ENCODE results near the gene GAREM1. TPM values are rescaled to one million over a fixed set of nuclear protein-coding genes. Genes with fewer than 3 reads are reported as not detected.
A peak's percentile ranks its signal among the peaks of the same experiment; 100 is the strongest.

The GAREM1 gene
- total RNA-seq, 1 experiment from 2014 or later, result 7.0 TPM

DNA sequence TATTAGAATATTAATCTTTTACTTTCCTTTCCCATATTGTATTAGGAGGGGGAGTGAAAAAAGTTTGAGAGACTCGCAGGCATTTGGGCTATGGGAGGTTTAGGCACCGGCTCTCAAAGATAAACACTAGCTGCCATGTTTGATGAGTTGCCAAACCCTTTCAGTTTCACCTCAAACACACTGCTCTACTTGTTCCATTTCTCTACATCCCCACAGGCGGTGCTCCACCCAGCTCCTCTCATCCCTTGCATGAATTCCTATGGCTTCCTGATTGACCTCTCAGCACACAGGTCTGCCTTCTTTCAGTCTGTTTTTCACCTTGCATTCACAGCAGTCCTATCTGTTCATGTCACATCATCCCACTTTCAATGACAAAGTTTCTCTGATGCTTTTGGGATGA, 215.1 kb downstream of the GAREM1 start (continued):
- TF ChIP-seq NFE2L1 (CRISPR knock-in tag; IDR thresholded peaks at IDR 0.05) (no peak), SMAD4 (CRISPR knock-in tag; IDR thresholded peaks at IDR 0.05) (no peak), PRRX2 (CRISPR knock-in tag; IDR thresholded peaks at IDR 0.05) (no peak)
- TF ChIP-seq, protein P1, sequence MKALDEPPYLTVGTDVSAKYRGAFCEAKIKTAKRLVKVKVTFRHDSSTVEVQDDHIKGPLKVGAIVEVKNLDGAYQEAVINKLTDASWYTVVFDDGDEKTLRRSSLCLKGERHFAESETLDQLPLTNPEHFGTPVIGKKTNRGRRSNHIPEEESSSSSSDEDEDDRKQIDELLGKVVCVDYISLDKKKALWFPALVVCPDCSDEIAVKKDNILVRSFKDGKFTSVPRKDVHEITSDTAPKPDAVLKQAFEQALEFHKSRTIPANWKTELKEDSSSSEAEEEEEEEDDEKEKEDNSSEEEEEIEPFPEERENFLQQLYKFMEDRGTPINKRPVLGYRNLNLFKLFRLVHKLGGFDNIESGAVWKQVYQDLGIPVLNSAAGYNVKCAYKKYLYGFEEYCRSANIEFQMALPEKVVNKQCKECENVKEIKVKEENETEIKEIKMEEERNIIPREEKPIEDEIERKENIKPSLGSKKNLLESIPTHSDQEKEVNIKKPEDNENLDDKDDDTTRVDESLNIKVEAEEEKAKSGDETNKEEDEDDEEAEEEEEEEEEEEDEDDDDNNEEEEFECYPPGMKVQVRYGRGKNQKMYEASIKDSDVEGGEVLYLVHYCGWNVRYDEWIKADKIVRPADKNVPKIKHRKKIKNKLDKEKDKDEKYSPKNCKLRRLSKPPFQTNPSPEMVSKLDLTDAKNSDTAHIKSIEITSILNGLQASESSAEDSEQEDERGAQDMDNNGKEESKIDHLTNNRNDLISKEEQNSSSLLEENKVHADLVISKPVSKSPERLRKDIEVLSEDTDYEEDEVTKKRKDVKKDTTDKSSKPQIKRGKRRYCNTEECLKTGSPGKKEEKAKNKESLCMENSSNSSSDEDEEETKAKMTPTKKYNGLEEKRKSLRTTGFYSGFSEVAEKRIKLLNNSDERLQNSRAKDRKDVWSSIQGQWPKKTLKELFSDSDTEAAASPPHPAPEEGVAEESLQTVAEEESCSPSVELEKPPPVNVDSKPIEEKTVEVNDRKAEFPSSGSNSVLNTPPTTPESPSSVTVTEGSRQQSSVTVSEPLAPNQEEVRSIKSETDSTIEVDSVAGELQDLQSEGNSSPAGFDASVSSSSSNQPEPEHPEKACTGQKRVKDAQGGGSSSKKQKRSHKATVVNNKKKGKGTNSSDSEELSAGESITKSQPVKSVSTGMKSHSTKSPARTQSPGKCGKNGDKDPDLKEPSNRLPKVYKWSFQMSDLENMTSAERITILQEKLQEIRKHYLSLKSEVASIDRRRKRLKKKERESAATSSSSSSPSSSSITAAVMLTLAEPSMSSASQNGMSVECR (CRISPR knock-in tag; IDR thresholded peaks at IDR 0.05; ENCODE audit: borderline replicate concordance), result no peak
- TF ChIP-seq, protein P2, sequence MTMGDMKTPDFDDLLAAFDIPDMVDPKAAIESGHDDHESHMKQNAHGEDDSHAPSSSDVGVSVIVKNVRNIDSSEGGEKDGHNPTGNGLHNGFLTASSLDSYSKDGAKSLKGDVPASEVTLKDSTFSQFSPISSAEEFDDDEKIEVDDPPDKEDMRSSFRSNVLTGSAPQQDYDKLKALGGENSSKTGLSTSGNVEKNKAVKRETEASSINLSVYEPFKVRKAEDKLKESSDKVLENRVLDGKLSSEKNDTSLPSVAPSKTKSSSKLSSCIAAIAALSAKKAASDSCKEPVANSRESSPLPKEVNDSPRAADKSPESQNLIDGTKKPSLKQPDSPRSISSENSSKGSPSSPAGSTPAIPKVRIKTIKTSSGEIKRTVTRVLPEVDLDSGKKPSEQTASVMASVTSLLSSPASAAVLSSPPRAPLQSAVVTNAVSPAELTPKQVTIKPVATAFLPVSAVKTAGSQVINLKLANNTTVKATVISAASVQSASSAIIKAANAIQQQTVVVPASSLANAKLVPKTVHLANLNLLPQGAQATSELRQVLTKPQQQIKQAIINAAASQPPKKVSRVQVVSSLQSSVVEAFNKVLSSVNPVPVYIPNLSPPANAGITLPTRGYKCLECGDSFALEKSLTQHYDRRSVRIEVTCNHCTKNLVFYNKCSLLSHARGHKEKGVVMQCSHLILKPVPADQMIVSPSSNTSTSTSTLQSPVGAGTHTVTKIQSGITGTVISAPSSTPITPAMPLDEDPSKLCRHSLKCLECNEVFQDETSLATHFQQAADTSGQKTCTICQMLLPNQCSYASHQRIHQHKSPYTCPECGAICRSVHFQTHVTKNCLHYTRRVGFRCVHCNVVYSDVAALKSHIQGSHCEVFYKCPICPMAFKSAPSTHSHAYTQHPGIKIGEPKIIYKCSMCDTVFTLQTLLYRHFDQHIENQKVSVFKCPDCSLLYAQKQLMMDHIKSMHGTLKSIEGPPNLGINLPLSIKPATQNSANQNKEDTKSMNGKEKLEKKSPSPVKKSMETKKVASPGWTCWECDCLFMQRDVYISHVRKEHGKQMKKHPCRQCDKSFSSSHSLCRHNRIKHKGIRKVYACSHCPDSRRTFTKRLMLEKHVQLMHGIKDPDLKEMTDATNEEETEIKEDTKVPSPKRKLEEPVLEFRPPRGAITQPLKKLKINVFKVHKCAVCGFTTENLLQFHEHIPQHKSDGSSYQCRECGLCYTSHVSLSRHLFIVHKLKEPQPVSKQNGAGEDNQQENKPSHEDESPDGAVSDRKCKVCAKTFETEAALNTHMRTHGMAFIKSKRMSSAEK (CRISPR knock-in tag; IDR thresholded peaks at IDR 0.05; ENCODE audit: borderline replicate concordance), result no peak

DNA sequence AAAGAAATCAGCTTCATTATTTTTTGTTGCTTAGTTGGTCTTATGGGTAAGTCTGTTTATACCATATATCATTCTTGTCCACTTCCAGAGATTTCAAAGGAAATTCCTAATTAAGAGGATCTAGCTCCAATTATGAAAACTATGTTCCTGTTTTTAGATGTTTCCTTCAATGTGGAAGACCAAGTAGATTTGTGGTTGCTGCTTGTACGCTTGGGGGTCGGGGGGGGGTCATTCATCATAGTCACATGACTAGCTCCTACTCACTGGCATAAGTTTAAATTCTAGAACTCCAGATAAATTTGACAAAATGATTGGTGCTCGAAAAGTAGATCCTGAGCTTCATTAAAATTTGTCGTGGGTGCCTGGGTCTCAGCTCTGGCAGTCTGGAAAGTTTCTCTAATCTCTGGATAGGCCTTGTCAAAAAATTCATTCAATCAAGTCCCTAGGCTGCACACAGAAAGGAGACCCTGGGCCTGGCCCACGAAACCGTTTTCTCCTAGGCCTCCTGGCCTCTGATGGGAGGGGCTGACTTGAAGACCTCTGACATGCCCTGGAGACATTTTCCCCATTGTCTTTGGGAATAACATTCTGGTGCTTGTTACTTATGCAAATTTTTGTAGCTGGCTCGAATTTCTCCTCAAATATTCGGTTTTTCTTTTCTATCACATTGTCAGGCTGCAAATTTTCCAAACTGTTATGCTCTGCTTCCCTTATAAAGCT, 218.4 kb downstream of the GAREM1 start:
- Mint-ChIP-seq H3K9me3 (no peaks in the 10 kb centered on the region), H3K4me3 (no peak overlapping the region), H3K36me3 (no peaks in the 10 kb centered on the region), H3K4me1 (peaks cover 24% of the 10 kb centered on the region), H3K27me3 (ENCODE audit: low read depth) (no peaks in the 10 kb centered on the region), H3K27ac (peak overlapping the region; percentile 26; the same call in 1 of the 2 replicates)
- TF ChIP-seq, protein P3, sequence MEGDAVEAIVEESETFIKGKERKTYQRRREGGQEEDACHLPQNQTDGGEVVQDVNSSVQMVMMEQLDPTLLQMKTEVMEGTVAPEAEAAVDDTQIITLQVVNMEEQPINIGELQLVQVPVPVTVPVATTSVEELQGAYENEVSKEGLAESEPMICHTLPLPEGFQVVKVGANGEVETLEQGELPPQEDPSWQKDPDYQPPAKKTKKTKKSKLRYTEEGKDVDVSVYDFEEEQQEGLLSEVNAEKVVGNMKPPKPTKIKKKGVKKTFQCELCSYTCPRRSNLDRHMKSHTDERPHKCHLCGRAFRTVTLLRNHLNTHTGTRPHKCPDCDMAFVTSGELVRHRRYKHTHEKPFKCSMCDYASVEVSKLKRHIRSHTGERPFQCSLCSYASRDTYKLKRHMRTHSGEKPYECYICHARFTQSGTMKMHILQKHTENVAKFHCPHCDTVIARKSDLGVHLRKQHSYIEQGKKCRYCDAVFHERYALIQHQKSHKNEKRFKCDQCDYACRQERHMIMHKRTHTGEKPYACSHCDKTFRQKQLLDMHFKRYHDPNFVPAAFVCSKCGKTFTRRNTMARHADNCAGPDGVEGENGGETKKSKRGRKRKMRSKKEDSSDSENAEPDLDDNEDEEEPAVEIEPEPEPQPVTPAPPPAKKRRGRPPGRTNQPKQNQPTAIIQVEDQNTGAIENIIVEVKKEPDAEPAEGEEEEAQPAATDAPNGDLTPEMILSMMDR (IDR thresholded peaks at IDR 0.05), result no peak
- TF ChIP-seq NR1H2 (CRISPR knock-in tag; IDR thresholded peaks at IDR 0.05) (no peak), ZNF263 (CRISPR knock-in tag; IDR thresholded peaks at IDR 0.05; ENCODE audit: low read depth) (no peak), SP1 (CRISPR knock-in tag; conservative IDR thresholded peaks at IDR 0.05) (no peak), CREM (CRISPR knock-in tag; IDR thresholded peaks at IDR 0.05) (no peak), NFYB (CRISPR knock-in tag; conservative IDR thresholded peaks at IDR 0.05; ENCODE audit: low read depth) (no peak), GRHL2 (CRISPR knock-in tag; IDR thresholded peaks at IDR 0.05; ENCODE audit: insufficient replicate concordance, severe bottlenecking) (no peak)
- TF ChIP-seq, protein P4, sequence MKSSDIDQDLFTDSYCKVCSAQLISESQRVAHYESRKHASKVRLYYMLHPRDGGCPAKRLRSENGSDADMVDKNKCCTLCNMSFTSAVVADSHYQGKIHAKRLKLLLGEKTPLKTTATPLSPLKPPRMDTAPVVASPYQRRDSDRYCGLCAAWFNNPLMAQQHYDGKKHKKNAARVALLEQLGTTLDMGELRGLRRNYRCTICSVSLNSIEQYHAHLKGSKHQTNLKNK (CRISPR knock-in tag; IDR thresholded peaks at IDR 0.05), result no peak
- TF ChIP-seq, protein P5, sequence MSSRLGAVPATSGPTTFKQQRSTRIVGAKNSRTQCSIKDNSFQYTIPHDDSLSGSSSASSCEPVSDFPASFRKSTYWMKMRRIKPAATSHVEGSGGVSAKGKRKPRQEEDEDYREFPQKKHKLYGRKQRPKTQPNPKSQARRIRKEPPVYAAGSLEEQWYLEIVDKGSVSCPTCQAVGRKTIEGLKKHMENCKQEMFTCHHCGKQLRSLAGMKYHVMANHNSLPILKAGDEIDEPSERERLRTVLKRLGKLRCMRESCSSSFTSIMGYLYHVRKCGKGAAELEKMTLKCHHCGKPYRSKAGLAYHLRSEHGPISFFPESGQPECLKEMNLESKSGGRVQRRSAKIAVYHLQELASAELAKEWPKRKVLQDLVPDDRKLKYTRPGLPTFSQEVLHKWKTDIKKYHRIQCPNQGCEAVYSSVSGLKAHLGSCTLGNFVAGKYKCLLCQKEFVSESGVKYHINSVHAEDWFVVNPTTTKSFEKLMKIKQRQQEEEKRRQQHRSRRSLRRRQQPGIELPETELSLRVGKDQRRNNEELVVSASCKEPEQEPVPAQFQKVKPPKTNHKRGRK (CRISPR knock-in tag; IDR thresholded peaks at IDR 0.05; ENCODE audit: borderline replicate concordance), result no peak
- ATAC-seq (peak; percentile 46; the same call in 1 of the 2 replicates), DNase-seq (ENCODE audit: low spot score) (no peak)
- POLR2A ChIA-PET, result interaction anchor here (0.6 kb wide), 1 partner anchor 66 kb away, joined by 3 read pairs; no protein-coding TSS in a partner anchor
- CTCF ChIA-PET, result interaction anchor here (1.0 to 1.9 kb wide), 6 partner anchors 9 to 300 kb away, joined by 3 to 7 read pairs (median 4); no protein-coding TSS in a partner anchor
